HepG2 (cell line): ENCODE data around the gene MRPS35. TPM values are rescaled to one million over a fixed set of nuclear protein-coding genes. Genes with fewer than 3 reads are reported as not detected.

Experiments
- FLYWCH1 ChIP-seq: sonication (generic); formaldehyde crosslinking; IDR thresholded peaks from 2 replicates; pipeline ENCODE4 v1.8.1; 2023; ENCODE audit warnings: mild to moderate bottlenecking, missing genetic modification reagents
- FOSL2 ChIP-seq: sonication (generic); formaldehyde crosslinking; IDR thresholded peaks from 2 replicates; pipeline ENCODE4 v1.4.0; 2020; ENCODE audit warnings: missing genetic modification reagents
- KAT8 ChIP-seq: IDR thresholded peaks from 2 replicates; pipeline ENCODE4 v1.6.1; 2016; ENCODE audit warnings: missing genetic modification reagents, missing compliant biosample characterization
- MEIS2 ChIP-seq: sonication (generic); formaldehyde crosslinking; IDR thresholded peaks from 2 replicates; pipeline ENCODE4 v1.9.0; 2021; ENCODE audit warnings: mild to moderate bottlenecking, missing genetic modification reagents
- NR2C2 ChIP-seq: sonication (generic); formaldehyde crosslinking; IDR thresholded peaks from 2 replicates; pipeline ENCODE4 v1.4.0; 2020; ENCODE audit warnings: missing genetic modification reagents, mild to moderate bottlenecking, moderate library complexity, borderline replicate concordance
- NR2F6 ChIP-seq, 2 experiments: IDR thresholded peaks; 2 replicates each; pipeline ENCODE4 v1.6.1; 2016; ENCODE audit warnings: antibody characterized with exemption in 1 of 2, mild to moderate bottlenecking in 1 of 2
- POLR2A ChIP-seq, 2 experiments: IDR thresholded peaks; 2 replicates each; pipeline ENCODE4 v1.6.1; 2011; ENCODE audit warnings: low read depth in 2 of 2, low read length in 2 of 2, mild to moderate bottlenecking in 1 of 2, moderate library complexity in 1 of 2; ENCODE audit not compliant: insufficient read depth in 1 of 2
- RCOR2 ChIP-seq: IDR thresholded peaks from 2 replicates; pipeline ENCODE4 v1.6.1; 2016; ENCODE audit warnings: missing biosample characterization, missing genetic modification reagents
- SNAPC2 ChIP-seq: sonication (generic); formaldehyde crosslinking; IDR thresholded peaks from 2 replicates; pipeline ENCODE4 v1.8.1; 2022; ENCODE audit warnings: mild to moderate bottlenecking, missing genetic modification reagents
- SOX13 ChIP-seq, 3 experiments: fragments of 450-650 bp in 1 of 3; sonication (generic) in 1 of 3; formaldehyde crosslinking in 1 of 3; IDR thresholded peaks in 2 of 3; conservative IDR thresholded peaks in 1 of 3; 2 replicates each; pipeline versions ENCODE4 v1.5.0 to v1.6.1; 2016 to 2020; ENCODE audit warnings: antibody characterized with exemption in 1 of 3, mild to moderate bottlenecking in 1 of 3, missing compliant biosample characterization in 1 of 3, missing genetic modification reagents in 1 of 3, moderate library complexity in 1 of 3
- SUZ12 ChIP-seq: fragments of 150-350 bp; IDR thresholded peaks from 2 replicates; pipeline ENCODE4 v1.6.1; 2014; ENCODE audit warnings: low read depth, low read length
- ZNF12 ChIP-seq: sonication (generic); formaldehyde crosslinking; IDR thresholded peaks from 2 replicates; pipeline ENCODE4 v1.5.0; 2020; ENCODE audit warnings: missing genetic modification reagents
- ZNF546 ChIP-seq: sonication (generic); formaldehyde crosslinking; conservative IDR thresholded peaks from 2 replicates; pipeline ENCODE4 v1.8.1; 2023; ENCODE audit warnings: mild to moderate bottlenecking, missing genetic modification reagents
- ZNF670 ChIP-seq: sonication (generic); formaldehyde crosslinking; IDR thresholded peaks from 2 replicates; pipeline ENCODE4 v1.8.0; 2022; ENCODE audit warnings: mild to moderate bottlenecking, missing genetic modification reagents, borderline replicate concordance
- polyA plus RNA-seq, 8 experiments: library from polyadenylated mRNA; depleted of rRNA in 3 of 8; stranded (reverse) in 7 of 8; unstranded in 1 of 8; fragments of >200 nt; fragmentation: Illumina TruSeq in 4 of 8; extraction: Trizol in 4 of 8; gene quantifications; 2 replicates each; pipeline versions ENCODE4 v1.2.1 to v1.2.3, GENCODE V29; 2011 to 2016; ENCODE audit warnings: low read depth in 4 of 8, missing spikeins in 1 of 8, mixed read lengths in 1 of 8; ENCODE audit not compliant: insufficient read depth in 1 of 8
- total RNA-seq, 5 experiments: library from RNA; depleted of rRNA; stranded (reverse); fragments of >200 nt; fragmentation: Illumina TruSeq; extraction: Trizol; gene quantifications; 2 replicates each; pipeline ENCODE4 v1.2.3, GENCODE V29; 2016; ENCODE audit warnings: low read depth in 1 of 5
- TF ChIP-seq, protein P1 (sequence below): sonication (generic); formaldehyde crosslinking; IDR thresholded peaks from 2 replicates; pipeline ENCODE4 v1.4.0; 2020; ENCODE audit warnings: missing genetic modification reagents, mild to moderate bottlenecking, borderline replicate concordance
- TF ChIP-seq, protein P2 (sequence below): sonication (generic); formaldehyde crosslinking; IDR thresholded peaks from 2 replicates; pipeline ENCODE4 v1.8.0; 2022; ENCODE audit warnings: missing genetic modification reagents, mild to moderate bottlenecking, inconsistent platforms, borderline replicate concordance
- TF ChIP-seq, protein P3 (sequence below): sonication (generic); formaldehyde crosslinking; IDR thresholded peaks from 2 replicates; pipeline ENCODE4 v1.4.0; 2020; ENCODE audit warnings: mild to moderate bottlenecking, missing genetic modification reagents

MRPS35 gene
- total and polyA plus RNA-seq, 2 of the 13 experiments (the other 11 are each of a cell fraction or from before 2014, with no cell fraction given), result 63.4 to 104 TPM

DNA sequence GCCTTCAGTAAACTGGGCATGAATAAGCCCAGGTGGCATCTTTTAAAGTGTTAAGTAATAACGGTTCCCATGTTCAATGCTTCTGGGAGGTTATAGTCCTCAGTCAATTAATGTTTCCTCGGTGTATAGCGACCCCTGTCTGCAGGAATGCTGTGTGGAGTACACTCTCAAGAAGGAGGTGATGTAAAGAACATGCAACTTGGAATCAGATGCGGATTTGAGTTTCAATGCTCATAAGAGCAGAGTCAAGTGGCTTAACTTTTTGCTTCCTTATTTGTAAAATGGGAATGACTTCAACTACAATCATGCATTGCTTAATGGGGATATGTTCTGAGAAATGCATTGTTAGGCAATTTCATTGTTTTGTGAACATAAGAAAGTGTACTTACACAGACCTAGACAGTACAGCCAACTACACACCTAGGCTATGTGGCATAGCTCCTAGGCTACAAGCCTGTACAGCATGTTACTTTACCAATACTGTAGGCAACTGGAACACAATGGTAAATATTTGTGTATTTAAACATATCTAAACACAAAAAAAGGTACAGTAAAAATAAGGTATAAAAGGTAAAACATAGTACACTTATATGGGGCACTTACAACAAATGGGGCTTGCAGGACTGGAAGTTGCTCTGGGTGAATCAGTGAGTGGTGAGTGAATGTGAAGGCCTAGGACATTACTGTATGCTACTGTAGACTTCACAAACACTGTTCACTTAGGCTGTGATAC lies 6.7 kb upstream of the MRPS35 start (continued):
- TF ChIP-seq SNAPC2 (no peak), MEIS2 (CRISPR knock-in tag) (no peak), NR2C2 (CRISPR knock-in tag) (no peak), RCOR2 (CRISPR knock-in tag) (0 out of 2 replicates have a peak, but pooled peaks have one; percentile 26), ZNF12 (CRISPR knock-in tag) (no peak), KAT8 (CRISPR knock-in tag) (peak; percentile 36; the same call in 1 of the 2 replicates), SOX13 (IDR thresholded peaks at IDR 0.05) (no peak), SOX13 (CRISPR knock-in tag; conservative IDR thresholded peaks at IDR 0.05 in 1 of 2, IDR thresholded peaks at IDR 0.05 in 1 of 2) (no peak), FLYWCH1 (CRISPR knock-in tag) (no peak), SUZ12 (no peak), NR2F6 (IDR thresholded peaks at IDR 0.05) (no peak), NR2F6 (CRISPR knock-in tag; IDR thresholded peaks at IDR 0.05) (peak; percentile 26; the same call in 1 of the 2 replicates), POLR2A (IDR thresholded peaks at IDR 0.05; ENCODE audit: insufficient read depth in 1 of 2, low read depth in 2 of 2, low read length in 2 of 2) (no peak), ZNF546 (CRISPR knock-in tag) (no peak), ZNF670 (CRISPR knock-in tag) (no peak), FOSL2 (CRISPR knock-in tag) (peak; percentile 20; the same call in 1 of the 2 replicates)
- TF ChIP-seq, protein P1, sequence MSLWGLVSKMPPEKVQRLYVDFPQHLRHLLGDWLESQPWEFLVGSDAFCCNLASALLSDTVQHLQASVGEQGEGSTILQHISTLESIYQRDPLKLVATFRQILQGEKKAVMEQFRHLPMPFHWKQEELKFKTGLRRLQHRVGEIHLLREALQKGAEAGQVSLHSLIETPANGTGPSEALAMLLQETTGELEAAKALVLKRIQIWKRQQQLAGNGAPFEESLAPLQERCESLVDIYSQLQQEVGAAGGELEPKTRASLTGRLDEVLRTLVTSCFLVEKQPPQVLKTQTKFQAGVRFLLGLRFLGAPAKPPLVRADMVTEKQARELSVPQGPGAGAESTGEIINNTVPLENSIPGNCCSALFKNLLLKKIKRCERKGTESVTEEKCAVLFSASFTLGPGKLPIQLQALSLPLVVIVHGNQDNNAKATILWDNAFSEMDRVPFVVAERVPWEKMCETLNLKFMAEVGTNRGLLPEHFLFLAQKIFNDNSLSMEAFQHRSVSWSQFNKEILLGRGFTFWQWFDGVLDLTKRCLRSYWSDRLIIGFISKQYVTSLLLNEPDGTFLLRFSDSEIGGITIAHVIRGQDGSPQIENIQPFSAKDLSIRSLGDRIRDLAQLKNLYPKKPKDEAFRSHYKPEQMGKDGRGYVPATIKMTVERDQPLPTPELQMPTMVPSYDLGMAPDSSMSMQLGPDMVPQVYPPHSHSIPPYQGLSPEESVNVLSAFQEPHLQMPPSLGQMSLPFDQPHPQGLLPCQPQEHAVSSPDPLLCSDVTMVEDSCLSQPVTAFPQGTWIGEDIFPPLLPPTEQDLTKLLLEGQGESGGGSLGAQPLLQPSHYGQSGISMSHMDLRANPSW (CRISPR knock-in tag), result 0 out of 2 replicates have a peak, but pooled peaks have one; percentile 21
- TF ChIP-seq, protein P2, sequence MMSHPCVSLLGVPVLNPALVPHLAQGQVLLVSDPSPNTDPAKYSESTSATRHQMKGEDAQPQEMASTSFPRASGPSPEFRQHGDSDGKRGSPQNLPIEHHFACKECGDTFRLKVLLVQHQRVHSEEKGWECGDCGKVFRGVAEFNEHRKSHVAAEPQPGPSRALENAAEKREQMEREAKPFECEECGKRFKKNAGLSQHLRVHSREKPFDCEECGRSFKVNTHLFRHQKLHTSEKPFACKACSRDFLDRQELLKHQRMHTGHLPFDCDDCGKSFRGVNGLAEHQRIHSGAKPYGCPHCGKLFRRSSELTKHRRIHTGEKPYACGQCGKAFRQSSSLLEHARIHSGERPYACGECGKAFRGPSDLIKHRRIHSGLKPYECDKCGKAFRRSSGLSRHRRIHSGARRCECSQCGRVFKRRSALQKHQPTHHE (CRISPR knock-in tag), result no peak
- TF ChIP-seq, protein P3, sequence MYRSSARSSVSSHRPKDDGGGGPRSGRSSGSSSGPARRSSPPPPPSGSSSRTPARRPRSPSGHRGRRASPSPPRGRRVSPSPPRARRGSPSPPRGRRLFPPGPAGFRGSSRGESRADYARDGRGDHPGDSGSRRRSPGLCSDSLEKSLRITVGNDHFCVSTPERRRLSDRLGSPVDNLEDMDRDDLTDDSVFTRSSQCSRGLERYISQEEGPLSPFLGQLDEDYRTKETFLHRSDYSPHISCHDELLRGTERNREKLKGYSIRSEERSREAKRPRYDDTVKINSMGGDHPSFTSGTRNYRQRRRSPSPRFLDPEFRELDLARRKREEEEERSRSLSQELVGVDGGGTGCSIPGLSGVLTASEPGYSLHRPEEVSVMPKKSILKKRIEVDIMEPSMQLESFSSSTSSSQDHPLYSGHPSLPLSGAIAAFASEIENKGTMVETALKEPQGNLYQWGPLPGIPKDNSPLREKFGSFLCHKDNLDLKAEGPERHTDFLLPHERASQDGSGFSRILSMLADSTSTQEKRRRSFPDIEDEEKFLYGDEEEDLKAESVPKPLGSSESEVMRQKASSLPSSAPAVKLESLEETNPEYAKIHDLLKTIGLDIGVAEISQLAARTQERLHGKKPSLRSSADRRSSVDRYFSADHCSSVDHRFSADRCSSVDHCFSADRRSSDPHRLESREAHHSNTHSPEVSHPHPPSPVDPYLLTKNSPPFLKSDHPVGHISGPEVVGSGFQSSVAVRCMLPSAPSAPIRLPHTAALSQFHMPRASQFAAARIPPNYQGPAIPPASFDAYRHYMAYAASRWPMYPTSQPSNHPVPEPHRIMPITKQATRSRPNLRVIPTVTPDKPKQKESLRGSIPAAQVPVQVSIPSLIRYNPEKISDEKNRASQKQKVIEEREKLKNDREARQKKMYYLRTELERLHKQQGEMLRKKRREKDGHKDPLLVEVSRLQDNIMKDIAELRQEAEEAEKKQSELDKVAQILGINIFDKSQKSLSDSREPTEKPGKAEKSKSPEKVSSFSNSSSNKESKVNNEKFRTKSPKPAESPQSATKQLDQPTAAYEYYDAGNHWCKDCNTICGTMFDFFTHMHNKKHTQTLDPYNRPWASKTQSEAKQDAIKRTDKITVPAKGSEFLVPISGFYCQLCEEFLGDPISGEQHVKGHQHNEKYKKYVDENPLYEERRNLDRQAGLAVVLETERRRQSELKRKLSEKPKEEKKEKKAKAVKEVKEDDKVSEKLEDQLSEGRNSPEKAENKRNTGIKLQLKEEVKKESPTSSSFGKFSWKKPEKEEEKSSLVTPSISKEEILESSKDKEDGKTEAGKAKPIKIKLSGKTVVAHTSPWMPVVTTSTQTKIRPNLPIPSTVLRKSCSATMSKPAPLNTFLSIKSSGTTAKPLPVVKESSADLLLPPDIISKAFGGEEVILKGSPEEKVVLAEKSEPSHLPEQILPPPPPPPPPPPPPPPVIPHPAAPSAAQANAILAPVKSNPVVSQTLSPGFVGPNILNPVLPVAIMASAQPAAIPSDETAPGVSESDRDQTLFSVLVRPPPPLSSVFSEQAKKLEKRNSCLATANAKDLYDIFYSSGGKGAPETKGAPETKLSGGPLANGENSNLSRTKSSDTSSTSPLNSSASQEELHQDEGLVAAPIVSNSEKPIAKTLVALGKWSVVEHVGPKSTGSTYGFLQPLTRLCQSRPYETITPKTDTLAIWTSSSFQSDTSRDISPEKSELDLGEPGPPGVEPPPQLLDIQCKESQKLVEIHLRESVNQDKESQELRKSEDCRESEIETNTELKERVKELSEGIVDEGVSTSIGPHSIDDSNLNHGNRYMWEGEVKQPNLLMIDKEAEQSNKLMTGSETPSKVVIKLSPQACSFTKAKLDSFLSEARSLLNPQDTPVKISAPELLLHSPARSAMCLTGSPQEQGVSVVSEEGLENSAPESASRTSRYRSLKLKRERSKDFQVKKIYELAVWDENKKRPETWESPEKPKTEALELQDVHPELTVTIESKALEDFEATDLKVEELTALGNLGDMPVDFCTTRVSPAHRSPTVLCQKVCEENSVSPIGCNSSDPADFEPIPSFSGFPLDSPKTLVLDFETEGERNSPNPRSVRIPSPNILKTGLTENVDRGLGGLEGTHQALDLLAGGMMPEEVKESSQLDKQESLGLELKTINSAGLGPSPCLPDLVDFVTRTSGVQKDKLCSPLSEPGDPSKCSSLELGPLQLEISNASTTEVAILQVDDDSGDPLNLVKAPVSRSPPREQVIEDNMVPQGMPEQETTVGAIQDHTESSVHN (CRISPR knock-in tag), result no peak
